ENCODE data around the gene FAM200C.

The FAM200C gene

GRCh38 chr5:160385496-160385895 lies 14.4 kb downstream of the FAM200C start:
- H3K4me2 ChIP-seq (ENCODE audit: low read depth, low read length, poor library complexity, severe bottlenecking): no peak overlapping the region
- no peak overlapping the region for H3K9ac ChIP-seq (ENCODE audit: low read length)
- TF ChIP-seq CTCF (IDR thresholded peaks at IDR 0.05; ENCODE audit: insufficient read depth, low read length, poor library complexity, severe bottlenecking): no peak
- no peak for TF ChIP-seq EZH2phosphoT487 (conservative IDR thresholded peaks at IDR 0.05; ENCODE audit: low read length)
- peaks cover 9% of the 10 kb centered on the region; the same call in 1 of the 2 replicates for H3K9me3 ChIP-seq (ENCODE audit: insufficient read depth, low read length)
- no peak overlapping the region for H3K27ac ChIP-seq (ENCODE audit: low read depth, low read length)
- no peaks in the 10 kb centered on the region for H3F3A ChIP-seq (ENCODE audit: insufficient read depth)
- no peaks in the 10 kb centered on the region for H3K27me3 ChIP-seq (ENCODE audit: low read length)
- H4K20me1 ChIP-seq (ENCODE audit: low read depth, low read length): no peaks in the 10 kb centered on the region
- H2AFZ ChIP-seq (ENCODE audit: low read depth, low read length, severe bottlenecking): no peak overlapping the region
- H3K79me2 ChIP-seq (ENCODE audit: insufficient read depth, low read length): no peaks in the 10 kb centered on the region
- no peaks in the 10 kb centered on the region for H3K9me2 ChIP-seq (replicated peaks; ENCODE audit: insufficient read depth, low read length)
- H3K4me3 ChIP-seq (ENCODE audit: insufficient read depth, low read length, poor library complexity, severe bottlenecking): no peak overlapping the region
- H3K36me3 ChIP-seq (ENCODE audit: low read length): no peaks in the 10 kb centered on the region

GRCh38 chr5:160384681-160385080 lies 15.2 kb downstream of the FAM200C start:
- no peak overlapping the region for H3K4me2 ChIP-seq (ENCODE audit: low read depth, low read length, poor library complexity, severe bottlenecking)
- H3K79me2 ChIP-seq (ENCODE audit: insufficient read depth, low read length): no peaks in the 10 kb centered on the region
- H3K27me3 ChIP-seq (ENCODE audit: low read length): no peaks in the 10 kb centered on the region
- H3K9me3 ChIP-seq (ENCODE audit: insufficient read depth, low read length): peaks cover 9% of the 10 kb centered on the region; the same call in 1 of the 2 replicates
- H3K27ac ChIP-seq (ENCODE audit: low read depth, low read length): no peak overlapping the region
- H3K36me3 ChIP-seq (ENCODE audit: low read length): no peaks in the 10 kb centered on the region
- no peaks in the 10 kb centered on the region for H4K20me1 ChIP-seq (ENCODE audit: low read depth, low read length)
- no peak overlapping the region for H3K4me3 ChIP-seq (ENCODE audit: insufficient read depth, low read length, poor library complexity, severe bottlenecking)
- H2AFZ ChIP-seq (ENCODE audit: low read depth, low read length, severe bottlenecking): no peak overlapping the region
- H3K9me2 ChIP-seq (replicated peaks; ENCODE audit: insufficient read depth, low read length): no peaks in the 10 kb centered on the region
- H3K9ac ChIP-seq (ENCODE audit: low read length): no peak overlapping the region
- no peaks in the 10 kb centered on the region for H3F3A ChIP-seq (ENCODE audit: insufficient read depth)
- TF ChIP-seq EZH2phosphoT487 (conservative IDR thresholded peaks at IDR 0.05; ENCODE audit: low read length) (no peak), CTCF (IDR thresholded peaks at IDR 0.05; ENCODE audit: insufficient read depth, low read length, poor library complexity, severe bottlenecking) (no peak)

GRCh38 chr5:160382346-160382745 lies 17.5 kb downstream of the FAM200C start:
- Histone ChIP-seq H3K27me3 (ENCODE audit: low read length) (no peaks in the 10 kb centered on the region), H3K27ac (ENCODE audit: low read depth, low read length) (no peak overlapping the region), H3K9ac (ENCODE audit: low read length) (no peak overlapping the region), H3K9me3 (ENCODE audit: insufficient read depth, low read length) (peaks cover 3% of the 10 kb centered on the region; the same call in 1 of the 2 replicates), H3K36me3 (ENCODE audit: low read length) (no peaks in the 10 kb centered on the region), H3K4me3 (ENCODE audit: insufficient read depth, low read length, poor library complexity, severe bottlenecking) (no peak overlapping the region), H3F3A (ENCODE audit: insufficient read depth) (no peaks in the 10 kb centered on the region), H3K9me2 (replicated peaks; ENCODE audit: insufficient read depth, low read length) (no peaks in the 10 kb centered on the region), H2AFZ (ENCODE audit: low read depth, low read length, severe bottlenecking) (no peak overlapping the region), H3K4me2 (ENCODE audit: low read depth, low read length, poor library complexity, severe bottlenecking) (no peak overlapping the region), H3K79me2 (ENCODE audit: insufficient read depth, low read length) (no peaks in the 10 kb centered on the region), H4K20me1 (ENCODE audit: low read depth, low read length) (no peaks in the 10 kb centered on the region)
- TF ChIP-seq EZH2phosphoT487 (conservative IDR thresholded peaks at IDR 0.05; ENCODE audit: low read length) (no peak), CTCF (IDR thresholded peaks at IDR 0.05; ENCODE audit: insufficient read depth, low read length, poor library complexity, severe bottlenecking) (no peak)

Measured in SU-DHL-6 (cell line).